WTC11 (cell line): ENCODE results near the gene COBL. TPM values are rescaled to one million over a fixed set of nuclear protein-coding genes. Genes with fewer than 3 reads are reported as not detected.
A peak's percentile ranks its signal among the peaks of the same experiment; 100 is the strongest.

ENCODE experiments used
- ATAC-seq: fragments of 200-7000 bp; cut with Tn5 transposase; 2 replicates; pipeline ENCODE4 v1.10.0; 2021; ENCODE audit warnings: mild to moderate bottlenecking, moderate library complexity
- CTCF ChIA-PET: fragments of 300-600 bp; sonication (Branson Sonifier 250); formaldehyde crosslinking; loops from one replicate; lab custom pipeline; 2021; ENCODE audit warnings: antibody characterized with exemption; lab: Charles Lee
- POLR2A ChIA-PET: fragments of 350-600 bp; sonication (Branson Sonifier 250); formaldehyde crosslinking; loops from one replicate; lab custom pipeline; 2021; ENCODE audit warnings: antibody characterized with exemption; lab: Charles Lee
- DNase-seq: peaks from one replicate; pipeline ENCODE4 v3.0.0; 2021; ENCODE audit warnings: low spot score
- H3K27ac Mint-ChIP-seq: 2 replicates; pipeline ENCODE4 v1.8.0; 2021; ENCODE audit warnings: mixed read lengths
- H3K27me3 Mint-ChIP-seq: 2 replicates; pipeline ENCODE4 v1.8.0; 2021; ENCODE audit warnings: low read depth, mild to moderate bottlenecking, moderate library complexity, mixed read lengths
- H3K36me3 Mint-ChIP-seq: 2 replicates; pipeline ENCODE4 v1.8.0; 2021; ENCODE audit warnings: mixed read lengths
- H3K4me1 Mint-ChIP-seq: 2 replicates; pipeline ENCODE4 v1.8.0; 2022; ENCODE audit warnings: mixed read lengths
- H3K4me3 Mint-ChIP-seq: 2 replicates; pipeline ENCODE4 v1.8.0; 2021; ENCODE audit warnings: mild to moderate bottlenecking, moderate library complexity, mixed read lengths
- H3K9me3 Mint-ChIP-seq: 2 replicates; pipeline ENCODE4 v1.8.0; 2021; ENCODE audit warnings: mixed read lengths
- AFF4 ChIP-seq: sonication (generic); formaldehyde crosslinking; IDR thresholded peaks from 2 replicates; pipeline ENCODE4 v1.8.1; 2023; ENCODE audit warnings: mild to moderate bottlenecking, missing genetic modification reagents, borderline replicate concordance
- CTCF ChIP-seq: fragments of 200-600 bp; IDR thresholded peaks from 2 replicates; pipeline ENCODE4 v1.8.0; 2022; ENCODE audit warnings: antibody characterized with exemption
- FOXP1 ChIP-seq: sonication (generic); formaldehyde crosslinking; IDR thresholded peaks from 2 replicates; pipeline ENCODE4 v1.8.0; 2022; ENCODE audit warnings: missing genetic modification reagents, mild to moderate bottlenecking, moderate library complexity, borderline replicate concordance
- HMGA2 ChIP-seq: fragments of 250-450 bp; sonication (Bioruptor Pico); IDR thresholded peaks from 2 replicates; pipeline ENCODE4 v1.4.0; 2021; ENCODE audit warnings: mild to moderate bottlenecking, moderate library complexity
- IRF2 ChIP-seq: sonication (generic); formaldehyde crosslinking; IDR thresholded peaks from 2 replicates; pipeline ENCODE4 v1.8.0; 2022; ENCODE audit warnings: low read depth, missing genetic modification reagents, borderline replicate concordance
- MLX ChIP-seq: sonication (generic); formaldehyde crosslinking; IDR thresholded peaks from 2 replicates; pipeline ENCODE4 v1.8.1; 2023; ENCODE audit warnings: mild to moderate bottlenecking, missing genetic modification reagents, moderate library complexity
- NFATC4 ChIP-seq: fragments of 250-450 bp; sonication (Bioruptor Pico); IDR thresholded peaks from 2 replicates; pipeline ENCODE4 v1.9.0; 2021; ENCODE audit warnings: mild to moderate bottlenecking
- NR2C2 ChIP-seq: sonication (generic); formaldehyde crosslinking; IDR thresholded peaks from 2 replicates; pipeline ENCODE4 v1.8.0; 2022; ENCODE audit warnings: mild to moderate bottlenecking, missing genetic modification reagents
- OVOL2 ChIP-seq: fragments of 250-450 bp; sonication (Bioruptor Pico); IDR thresholded peaks from 2 replicates; pipeline ENCODE4 v1.9.0; 2021; ENCODE audit warnings: mild to moderate bottlenecking, borderline replicate concordance
- PRDM15 ChIP-seq: sonication (generic); formaldehyde crosslinking; IDR thresholded peaks from 2 replicates; pipeline ENCODE4 v1.8.0; 2022; ENCODE audit warnings: missing genetic modification reagents
- SMAD4 ChIP-seq: sonication (generic); formaldehyde crosslinking; IDR thresholded peaks from 2 replicates; pipeline ENCODE4 v1.8.0; 2022; ENCODE audit warnings: mild to moderate bottlenecking, missing genetic modification reagents
- TP53 ChIP-seq: sonication (generic); formaldehyde crosslinking; IDR thresholded peaks from 2 replicates; pipeline ENCODE4 v1.8.1; 2023; ENCODE audit warnings: mild to moderate bottlenecking, missing genetic modification reagents
- ZNF232 ChIP-seq: sonication (generic); formaldehyde crosslinking; IDR thresholded peaks from 2 replicates; pipeline ENCODE4 v1.8.0; 2022; ENCODE audit warnings: mild to moderate bottlenecking, missing genetic modification reagents
- ZNF263 ChIP-seq: sonication (generic); formaldehyde crosslinking; IDR thresholded peaks from 2 replicates; pipeline ENCODE4 v1.8.1; 2022; ENCODE audit warnings: low read depth, mild to moderate bottlenecking, moderate library complexity, missing genetic modification reagents
- ZNF671 ChIP-seq: fragments of 250-450 bp; sonication (Bioruptor Pico); IDR thresholded peaks from 2 replicates; pipeline ENCODE4 v1.8.0; 2021; ENCODE audit warnings: mild to moderate bottlenecking
- total RNA-seq: library from RNA; stranded (reverse); gene quantifications from 3 replicates; pipeline ENCODE4 v1.2.3, GENCODE V29; 2021
- TF ChIP-seq, protein P1 (sequence below): sonication (generic); formaldehyde crosslinking; IDR thresholded peaks from 2 replicates; pipeline ENCODE4 v1.8.1; 2022; ENCODE audit warnings: mild to moderate bottlenecking, moderate library complexity, missing genetic modification reagents
- TF ChIP-seq, protein P2 (sequence below): sonication (generic); formaldehyde crosslinking; IDR thresholded peaks from 2 replicates; pipeline ENCODE4 v1.8.1; 2023; ENCODE audit warnings: mild to moderate bottlenecking, missing genetic modification reagents
- TF ChIP-seq, protein P3 (sequence below): sonication (generic); formaldehyde crosslinking; IDR thresholded peaks from 2 replicates; pipeline ENCODE4 v1.8.1; 2023; ENCODE audit warnings: mild to moderate bottlenecking, missing genetic modification reagents

The COBL gene
- total RNA-seq, 1 experiment from 2014 or later = 36.5 TPM

DNA sequence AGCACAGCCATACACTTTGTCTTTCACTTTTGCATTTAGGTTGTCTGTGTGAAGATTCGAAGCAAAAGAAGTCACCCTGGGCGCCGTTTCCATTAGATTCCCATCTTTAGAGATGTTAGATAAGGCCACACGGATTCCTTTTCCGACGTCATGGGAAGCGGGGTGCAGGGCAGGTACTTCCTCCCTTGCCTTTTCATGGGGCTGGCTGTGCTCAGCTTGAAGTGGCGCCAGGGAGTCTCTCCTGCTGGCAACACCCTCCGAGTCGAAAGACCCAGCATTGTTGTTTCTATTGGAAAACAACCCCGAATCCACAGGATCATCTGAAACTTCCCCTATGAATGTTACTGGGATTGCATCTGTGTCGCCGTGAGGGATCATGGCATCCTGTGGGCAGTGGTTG, 287.5 kb downstream of the COBL start (continued):
- TF ChIP-seq AFF4 (CRISPR knock-in tag) (no peak), FOXP1 (CRISPR knock-in tag) (no peak), ZNF232 (CRISPR knock-in tag) (no peak), HMGA2 (CRISPR knock-in tag) (no peak), TP53 (CRISPR knock-in tag) (no peak), ZNF671 (CRISPR knock-in tag) (no peak), OVOL2 (CRISPR knock-in tag) (no peak), MLX (CRISPR knock-in tag) (no peak)
- TF ChIP-seq, protein P1, sequence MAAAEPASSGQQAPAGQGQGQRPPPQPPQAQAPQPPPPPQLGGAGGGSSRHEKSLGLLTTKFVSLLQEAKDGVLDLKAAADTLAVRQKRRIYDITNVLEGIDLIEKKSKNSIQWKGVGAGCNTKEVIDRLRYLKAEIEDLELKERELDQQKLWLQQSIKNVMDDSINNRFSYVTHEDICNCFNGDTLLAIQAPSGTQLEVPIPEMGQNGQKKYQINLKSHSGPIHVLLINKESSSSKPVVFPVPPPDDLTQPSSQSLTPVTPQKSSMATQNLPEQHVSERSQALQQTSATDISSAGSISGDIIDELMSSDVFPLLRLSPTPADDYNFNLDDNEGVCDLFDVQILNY (CRISPR knock-in tag) = no peak
- TF ChIP-seq, protein P2, sequence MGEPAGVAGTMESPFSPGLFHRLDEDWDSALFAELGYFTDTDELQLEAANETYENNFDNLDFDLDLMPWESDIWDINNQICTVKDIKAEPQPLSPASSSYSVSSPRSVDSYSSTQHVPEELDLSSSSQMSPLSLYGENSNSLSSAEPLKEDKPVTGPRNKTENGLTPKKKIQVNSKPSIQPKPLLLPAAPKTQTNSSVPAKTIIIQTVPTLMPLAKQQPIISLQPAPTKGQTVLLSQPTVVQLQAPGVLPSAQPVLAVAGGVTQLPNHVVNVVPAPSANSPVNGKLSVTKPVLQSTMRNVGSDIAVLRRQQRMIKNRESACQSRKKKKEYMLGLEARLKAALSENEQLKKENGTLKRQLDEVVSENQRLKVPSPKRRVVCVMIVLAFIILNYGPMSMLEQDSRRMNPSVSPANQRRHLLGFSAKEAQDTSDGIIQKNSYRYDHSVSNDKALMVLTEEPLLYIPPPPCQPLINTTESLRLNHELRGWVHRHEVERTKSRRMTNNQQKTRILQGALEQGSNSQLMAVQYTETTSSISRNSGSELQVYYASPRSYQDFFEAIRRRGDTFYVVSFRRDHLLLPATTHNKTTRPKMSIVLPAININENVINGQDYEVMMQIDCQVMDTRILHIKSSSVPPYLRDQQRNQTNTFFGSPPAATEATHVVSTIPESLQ (CRISPR knock-in tag) = no peak

GRCh38 chr7:51027935-51028830, 288.4 kb downstream of the COBL start:
- DNase-seq (no peak), ATAC-seq (no peak)
- Mint-ChIP-seq H3K9me3 (no peaks in the 10 kb centered on the region), H3K4me1 (no peaks in the 10 kb centered on the region), H3K4me3 (no peak overlapping the region), H3K36me3 (peaks cover 17% of the 10 kb centered on the region), H3K27ac (peak overlapping the region; percentile 49), H3K27me3 (no peaks in the 10 kb centered on the region)
- ChIA-PET CTCF (no interaction called here), POLR2A (no interaction called here)
- TF ChIP-seq ZNF263 (CRISPR knock-in tag) = no peak
- no peak for TF ChIP-seq IRF2
- no peak for TF ChIP-seq ZNF671 (CRISPR knock-in tag)
- TF ChIP-seq NR2C2 = no peak
- no peak for TF ChIP-seq PRDM15
- TF ChIP-seq, protein P3, sequence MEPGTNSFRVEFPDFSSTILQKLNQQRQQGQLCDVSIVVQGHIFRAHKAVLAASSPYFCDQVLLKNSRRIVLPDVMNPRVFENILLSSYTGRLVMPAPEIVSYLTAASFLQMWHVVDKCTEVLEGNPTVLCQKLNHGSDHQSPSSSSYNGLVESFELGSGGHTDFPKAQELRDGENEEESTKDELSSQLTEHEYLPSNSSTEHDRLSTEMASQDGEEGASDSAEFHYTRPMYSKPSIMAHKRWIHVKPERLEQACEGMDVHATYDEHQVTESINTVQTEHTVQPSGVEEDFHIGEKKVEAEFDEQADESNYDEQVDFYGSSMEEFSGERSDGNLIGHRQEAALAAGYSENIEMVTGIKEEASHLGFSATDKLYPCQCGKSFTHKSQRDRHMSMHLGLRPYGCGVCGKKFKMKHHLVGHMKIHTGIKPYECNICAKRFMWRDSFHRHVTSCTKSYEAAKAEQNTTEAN (CRISPR knock-in tag) = no peak
- TF ChIP-seq NFATC4 (CRISPR knock-in tag) = no peak
- TF ChIP-seq SMAD4 = no peak
- TF ChIP-seq, protein P2 (CRISPR knock-in tag) = no peak
- no peak for TF ChIP-seq CTCF
